Sigmoid colon (tissue), 3 donors: Measurements from ENCODE around the gene EFNB1.

Experiments
- CTCF ChIP-seq, 4 experiments: fragments of 450-650 bp in 3 of 4; fragments of 200-600 bp in 1 of 4; IDR thresholded peaks; one replicate each; pipeline ENCODE4 v1.5.1; 2016 to 2019; ENCODE audit warnings: antibody characterized with exemption in 4 of 4, mild to moderate bottlenecking in 3 of 4, moderate library complexity in 2 of 4
- POLR2A ChIP-seq, 2 donors: fragments of 450-650 bp; IDR thresholded peaks; one replicate each; pipeline ENCODE4 v1.6.1; 2016; ENCODE audit warnings: antibody characterized with exemption in 2 of 2, mild to moderate bottlenecking in 2 of 2, moderate library complexity in 2 of 2

- TF ChIP-seq CTCF (IDR thresholded peaks at IDR 0.05), result no peak
- TF ChIP-seq POLR2A (IDR thresholded peaks at IDR 0.05), result no peak
Measured at GRCh38 chrX:68883800-68884199, 55.0 kb downstream of the EFNB1 start.
